Left lung (tissue), 10 donors: ENCODE data around the gene COL17A1. TPM values are rescaled to one million over a fixed set of nuclear protein-coding genes. Genes with fewer than 3 reads are reported as not detected.

Source experiments
- ATAC-seq: fragments of 200-7000 bp; cut with Tn5 transposase; one replicate; pipeline ENCODE4 v1.9.1; 2020; ENCODE audit warnings: moderate library complexity
- DNase-seq, 4 donors: peaks; one replicate each; pipeline ENCODE4 v3.0.0-alpha.2; 2013 to 2020
- H3K27ac ChIP-seq, 2 donors: fragments of 200-600 bp; sonication (generic) in 1 of 2; one replicate each; pipeline versions ENCODE4 v1.5.0 to v1.8.0; 2020 to 2021
- H3K27me3 ChIP-seq, 2 donors: fragments of 200-600 bp; sonication (generic) in 1 of 2; one replicate each; pipeline versions ENCODE4 v1.5.0 to v1.8.0; 2020 to 2021
- H3K36me3 ChIP-seq, 2 donors: fragments of 200-600 bp; sonication (generic) in 1 of 2; one replicate each; pipeline versions ENCODE4 v1.5.0 to v1.8.0; 2020 to 2021
- H3K4me1 ChIP-seq, 2 donors: fragments of 200-600 bp; one replicate each; pipeline ENCODE4 v1.8.0; 2021
- H3K4me3 ChIP-seq, 2 donors: fragments of 200-600 bp; sonication (generic) in 1 of 2; one replicate each; pipeline versions ENCODE4 v1.5.0 to v1.8.0; 2020 to 2021; ENCODE audit warnings: mild to moderate bottlenecking in 1 of 2
- H3K9me3 ChIP-seq, 2 donors: fragments of 200-600 bp; sonication (generic) in 1 of 2; one replicate each; pipeline versions ENCODE4 v1.5.0 to v1.8.0; 2020 to 2021
- CTCF ChIP-seq, 2 donors: fragments of 200-600 bp; sonication (generic) in 1 of 2; IDR thresholded peaks; one replicate each; pipeline versions ENCODE4 v1.5.0 to v1.8.0; 2021; ENCODE audit warnings: antibody characterized with exemption in 2 of 2
- intact Hi-C, 2 donors: fragments of 100-400 bp; cut with DNase I; formaldehyde crosslinking; loops; one replicate each; pipeline versions ENCODE4 v1.11.2 to v1.14.2; 2022
- polyA plus RNA-seq, 6 donors: library from polyadenylated mRNA; unstranded; fragments of 120-200 nt; gene quantifications; one replicate each; pipeline ENCODE4 v1.2.1, GENCODE V29; 2013; ENCODE audit not compliant: insufficient read length in 6 of 6
- total RNA-seq, 2 donors: library from RNA; stranded (reverse); fragmentation: NEBNext Ultra II Directional; extraction: Animal tissue kit (Norgen Biotek cat#: 25700); gene quantifications; one replicate each; pipeline ENCODE4 v1.2.1, GENCODE V29; 2021
- donor health status: DM: no; HTN: yes; CAD: no.
- donor health status: DM: no; HTN: no; CAD: no.

COL17A1 gene
- total and polyA plus RNA-seq, 8 donors: 0.32 to 43.4 (median 0.71) TPM

GRCh38 chr10:104119996-104120395 lies 34.3 kb upstream of the COL17A1 start:
- Histone ChIP-seq H3K4me1 (peaks cover 4 to 23% of the 10 kb centered on the region in 2 donors), H3K9me3 (no peaks in the 10 kb centered on the region), H3K27me3 (no peaks in the 10 kb centered on the region), H3K27ac (peak overlapping the region; percentile 98 to 100), H3K4me3 (no peak overlapping the region), H3K36me3 (no peaks in the 10 kb centered on the region)
- intact Hi-C loops: loop anchor here in 1 of 2 donors (10.0 kb wide), 2 partner anchors 75 to 145 kb away; no protein-coding TSS in a partner anchor
- ATAC-seq (no peak), DNase-seq (no peak)
- no peak for TF ChIP-seq CTCF (IDR thresholded peaks at IDR 0.05)

GRCh38 chr10:104117839-104118323 lies 32.2 kb upstream of the COL17A1 start:
- Histone ChIP-seq H3K4me1 (peaks cover 4 to 19% of the 10 kb centered on the region in 2 donors), H3K4me3 (no peak overlapping the region), H3K27me3 (no peaks in the 10 kb centered on the region), H3K36me3 (no peaks in the 10 kb centered on the region), H3K27ac (peak overlapping the region; percentile 26 to 46), H3K9me3 (no peaks in the 10 kb centered on the region)
- intact Hi-C loops: no loop called here
- no peak for TF ChIP-seq CTCF (IDR thresholded peaks at IDR 0.05)
- ATAC-seq (no peak), DNase-seq (peak in 2 of 4 donors; percentile 25 to 36)

- Histone ChIP-seq H3K27me3 (no peaks in the 10 kb centered on the region), H3K9me3 (no peaks in the 10 kb centered on the region), H3K4me1 (no peaks in the 10 kb centered on the region), H3K4me3 (no peak overlapping the region), H3K36me3 (no peaks in the 10 kb centered on the region), H3K27ac (no peak overlapping the region)
- ATAC-seq: no peak
- no peak for DNase-seq
- TF ChIP-seq CTCF (IDR thresholded peaks at IDR 0.05): no peak
- intact Hi-C loops: no loop called here
Observed at GRCh38 chr10:104113376-104113956, 27.8 kb upstream of the COL17A1 start.

- DNase-seq (no peak), ATAC-seq (peak; percentile 18)
- no peak overlapping the region for H3K4me3 ChIP-seq
- intact Hi-C loops: no loop called here
- TF ChIP-seq CTCF (IDR thresholded peaks at IDR 0.05): no peak
- no peaks in the 10 kb centered on the region for H3K36me3 ChIP-seq
- H3K27me3 ChIP-seq: no peaks in the 10 kb centered on the region
- H3K9me3 ChIP-seq: no peaks in the 10 kb centered on the region
- no peaks in the 10 kb centered on the region for H3K4me1 ChIP-seq
- H3K27ac ChIP-seq: no peak overlapping the region
Observed at GRCh38 chr10:104109908-104110662, 24.4 kb upstream of the COL17A1 start.

GRCh38 chr10:104104926-104105325 lies 19.2 kb upstream of the COL17A1 start:
- no peak overlapping the region for H3K4me3 ChIP-seq
- H3K27me3 ChIP-seq: no peaks in the 10 kb centered on the region
- intact Hi-C loops: no loop called here
- TF ChIP-seq CTCF (IDR thresholded peaks at IDR 0.05): no peak
- H3K36me3 ChIP-seq: no peaks in the 10 kb centered on the region
- no peak for ATAC-seq
- no peak for DNase-seq
- H3K4me1 ChIP-seq: no peaks in the 10 kb centered on the region
- no peak overlapping the region for H3K27ac ChIP-seq
- no peaks in the 10 kb centered on the region for H3K9me3 ChIP-seq
